ENCODE results near the gene SORBS1. TPM values are rescaled to one million over a fixed set of nuclear protein-coding genes. Genes with fewer than 3 reads are reported as not detected.

SORBS1 gene
- total and polyA plus RNA-seq, 2 of the 13 experiments (the other 11 are each of a cell fraction or from before 2014, with no cell fraction given) = 16.8 to 39.8 TPM

DNA sequence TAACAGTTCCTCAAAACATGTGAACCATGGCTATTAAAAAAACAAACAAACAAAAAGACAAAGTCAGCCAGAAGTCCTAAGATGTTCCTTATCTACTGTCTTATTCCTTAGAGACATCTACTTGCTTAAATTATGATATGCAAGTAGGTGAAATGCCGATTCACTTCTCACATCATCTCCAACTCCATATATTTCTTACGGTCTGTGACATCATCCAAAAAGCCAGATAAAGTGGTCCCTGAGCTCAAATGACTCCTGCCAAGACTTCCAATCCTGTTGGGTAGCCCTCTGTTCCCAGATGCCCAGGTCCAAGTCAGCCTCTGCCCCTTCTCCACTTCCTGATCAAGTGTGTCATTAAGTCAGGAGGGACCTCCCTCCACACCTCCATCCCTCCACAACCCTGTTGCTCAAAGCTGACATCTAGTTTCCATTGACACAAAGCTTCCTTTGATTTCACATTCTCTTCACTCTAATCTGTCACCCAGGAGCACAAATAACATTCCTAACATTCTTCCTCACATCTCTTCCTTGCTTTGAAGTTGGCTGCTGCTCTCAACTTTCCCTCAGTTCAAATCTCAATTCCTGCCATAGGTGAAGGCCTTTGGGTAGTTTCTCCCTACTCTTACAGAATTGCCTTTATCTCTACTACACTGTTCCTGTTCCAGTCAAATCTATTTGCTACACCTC lies 214.3 kb downstream of the SORBS1 start (continued):
- TF ChIP-seq SATB2 (CRISPR knock-in tag; IDR thresholded peaks at IDR 0.05) = no peak
- TF ChIP-seq, protein P1, sequence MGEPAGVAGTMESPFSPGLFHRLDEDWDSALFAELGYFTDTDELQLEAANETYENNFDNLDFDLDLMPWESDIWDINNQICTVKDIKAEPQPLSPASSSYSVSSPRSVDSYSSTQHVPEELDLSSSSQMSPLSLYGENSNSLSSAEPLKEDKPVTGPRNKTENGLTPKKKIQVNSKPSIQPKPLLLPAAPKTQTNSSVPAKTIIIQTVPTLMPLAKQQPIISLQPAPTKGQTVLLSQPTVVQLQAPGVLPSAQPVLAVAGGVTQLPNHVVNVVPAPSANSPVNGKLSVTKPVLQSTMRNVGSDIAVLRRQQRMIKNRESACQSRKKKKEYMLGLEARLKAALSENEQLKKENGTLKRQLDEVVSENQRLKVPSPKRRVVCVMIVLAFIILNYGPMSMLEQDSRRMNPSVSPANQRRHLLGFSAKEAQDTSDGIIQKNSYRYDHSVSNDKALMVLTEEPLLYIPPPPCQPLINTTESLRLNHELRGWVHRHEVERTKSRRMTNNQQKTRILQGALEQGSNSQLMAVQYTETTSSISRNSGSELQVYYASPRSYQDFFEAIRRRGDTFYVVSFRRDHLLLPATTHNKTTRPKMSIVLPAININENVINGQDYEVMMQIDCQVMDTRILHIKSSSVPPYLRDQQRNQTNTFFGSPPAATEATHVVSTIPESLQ (CRISPR knock-in tag; conservative IDR thresholded peaks at IDR 0.05) = no peak
- TF ChIP-seq ZNF605 (CRISPR knock-in tag; IDR thresholded peaks at IDR 0.05) = no peak
- TF ChIP-seq ZNF383 (CRISPR knock-in tag; IDR thresholded peaks at IDR 0.05; ENCODE audit: borderline replicate concordance) = no peak
- TF ChIP-seq, protein P2, sequence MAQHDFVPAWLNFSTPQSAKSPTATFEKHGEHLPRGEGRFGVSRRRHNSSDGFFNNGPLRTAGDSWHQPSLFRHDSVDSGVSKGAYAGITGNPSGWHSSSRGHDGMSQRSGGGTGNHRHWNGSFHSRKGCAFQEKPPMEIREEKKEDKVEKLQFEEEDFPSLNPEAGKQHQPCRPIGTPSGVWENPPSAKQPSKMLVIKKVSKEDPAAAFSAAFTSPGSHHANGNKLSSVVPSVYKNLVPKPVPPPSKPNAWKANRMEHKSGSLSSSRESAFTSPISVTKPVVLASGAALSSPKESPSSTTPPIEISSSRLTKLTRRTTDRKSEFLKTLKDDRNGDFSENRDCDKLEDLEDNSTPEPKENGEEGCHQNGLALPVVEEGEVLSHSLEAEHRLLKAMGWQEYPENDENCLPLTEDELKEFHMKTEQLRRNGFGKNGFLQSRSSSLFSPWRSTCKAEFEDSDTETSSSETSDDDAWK (CRISPR knock-in tag; IDR thresholded peaks at IDR 0.05) = no peak
- TF ChIP-seq CBX5 (CRISPR knock-in tag; IDR thresholded peaks at IDR 0.05; ENCODE audit: borderline replicate concordance) = peak; percentile 69; the same call in 1 of the 2 replicates
- TF ChIP-seq, protein P3, sequence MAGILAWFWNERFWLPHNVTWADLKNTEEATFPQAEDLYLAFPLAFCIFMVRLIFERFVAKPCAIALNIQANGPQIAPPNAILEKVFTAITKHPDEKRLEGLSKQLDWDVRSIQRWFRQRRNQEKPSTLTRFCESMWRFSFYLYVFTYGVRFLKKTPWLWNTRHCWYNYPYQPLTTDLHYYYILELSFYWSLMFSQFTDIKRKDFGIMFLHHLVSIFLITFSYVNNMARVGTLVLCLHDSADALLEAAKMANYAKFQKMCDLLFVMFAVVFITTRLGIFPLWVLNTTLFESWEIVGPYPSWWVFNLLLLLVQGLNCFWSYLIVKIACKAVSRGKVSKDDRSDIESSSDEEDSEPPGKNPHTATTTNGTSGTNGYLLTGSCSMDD (CRISPR knock-in tag; IDR thresholded peaks at IDR 0.05) = no peak
- peak; percentile 29; the same call in 1 of the 2 replicates for TF ChIP-seq GATAD1 (CRISPR knock-in tag; IDR thresholded peaks at IDR 0.05)
- TF ChIP-seq, protein P4, sequence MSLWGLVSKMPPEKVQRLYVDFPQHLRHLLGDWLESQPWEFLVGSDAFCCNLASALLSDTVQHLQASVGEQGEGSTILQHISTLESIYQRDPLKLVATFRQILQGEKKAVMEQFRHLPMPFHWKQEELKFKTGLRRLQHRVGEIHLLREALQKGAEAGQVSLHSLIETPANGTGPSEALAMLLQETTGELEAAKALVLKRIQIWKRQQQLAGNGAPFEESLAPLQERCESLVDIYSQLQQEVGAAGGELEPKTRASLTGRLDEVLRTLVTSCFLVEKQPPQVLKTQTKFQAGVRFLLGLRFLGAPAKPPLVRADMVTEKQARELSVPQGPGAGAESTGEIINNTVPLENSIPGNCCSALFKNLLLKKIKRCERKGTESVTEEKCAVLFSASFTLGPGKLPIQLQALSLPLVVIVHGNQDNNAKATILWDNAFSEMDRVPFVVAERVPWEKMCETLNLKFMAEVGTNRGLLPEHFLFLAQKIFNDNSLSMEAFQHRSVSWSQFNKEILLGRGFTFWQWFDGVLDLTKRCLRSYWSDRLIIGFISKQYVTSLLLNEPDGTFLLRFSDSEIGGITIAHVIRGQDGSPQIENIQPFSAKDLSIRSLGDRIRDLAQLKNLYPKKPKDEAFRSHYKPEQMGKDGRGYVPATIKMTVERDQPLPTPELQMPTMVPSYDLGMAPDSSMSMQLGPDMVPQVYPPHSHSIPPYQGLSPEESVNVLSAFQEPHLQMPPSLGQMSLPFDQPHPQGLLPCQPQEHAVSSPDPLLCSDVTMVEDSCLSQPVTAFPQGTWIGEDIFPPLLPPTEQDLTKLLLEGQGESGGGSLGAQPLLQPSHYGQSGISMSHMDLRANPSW (CRISPR knock-in tag; IDR thresholded peaks at IDR 0.05; ENCODE audit: borderline replicate concordance) = no peak
- peak; percentile 72; the same call in 1 of the 2 replicates for TF ChIP-seq SP5 (CRISPR knock-in tag; IDR thresholded peaks at IDR 0.05; ENCODE audit: borderline replicate concordance, low read depth)
- TF ChIP-seq, protein P5, sequence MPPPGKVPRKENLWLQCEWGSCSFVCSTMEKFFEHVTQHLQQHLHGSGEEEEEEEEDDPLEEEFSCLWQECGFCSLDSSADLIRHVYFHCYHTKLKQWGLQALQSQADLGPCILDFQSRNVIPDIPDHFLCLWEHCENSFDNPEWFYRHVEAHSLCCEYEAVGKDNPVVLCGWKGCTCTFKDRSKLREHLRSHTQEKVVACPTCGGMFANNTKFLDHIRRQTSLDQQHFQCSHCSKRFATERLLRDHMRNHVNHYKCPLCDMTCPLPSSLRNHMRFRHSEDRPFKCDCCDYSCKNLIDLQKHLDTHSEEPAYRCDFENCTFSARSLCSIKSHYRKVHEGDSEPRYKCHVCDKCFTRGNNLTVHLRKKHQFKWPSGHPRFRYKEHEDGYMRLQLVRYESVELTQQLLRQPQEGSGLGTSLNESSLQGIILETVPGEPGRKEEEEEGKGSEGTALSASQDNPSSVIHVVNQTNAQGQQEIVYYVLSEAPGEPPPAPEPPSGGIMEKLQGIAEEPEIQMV (CRISPR knock-in tag; IDR thresholded peaks at IDR 0.05; ENCODE audit: low read depth) = 0 out of 2 replicates have a peak, but pooled peaks have one; percentile 61
- TF ChIP-seq ZNF879 (CRISPR knock-in tag; IDR thresholded peaks at IDR 0.05) = no peak
- peak; percentile 88 for TF ChIP-seq TBL1XR1 (IDR thresholded peaks at IDR 0.05; ENCODE audit: borderline replicate concordance, low read length, partially characterized antibody)
- TF ChIP-seq ZBTB1 (CRISPR knock-in tag; IDR thresholded peaks at IDR 0.05; ENCODE audit: borderline replicate concordance) = no peak
- TF ChIP-seq, protein P6, sequence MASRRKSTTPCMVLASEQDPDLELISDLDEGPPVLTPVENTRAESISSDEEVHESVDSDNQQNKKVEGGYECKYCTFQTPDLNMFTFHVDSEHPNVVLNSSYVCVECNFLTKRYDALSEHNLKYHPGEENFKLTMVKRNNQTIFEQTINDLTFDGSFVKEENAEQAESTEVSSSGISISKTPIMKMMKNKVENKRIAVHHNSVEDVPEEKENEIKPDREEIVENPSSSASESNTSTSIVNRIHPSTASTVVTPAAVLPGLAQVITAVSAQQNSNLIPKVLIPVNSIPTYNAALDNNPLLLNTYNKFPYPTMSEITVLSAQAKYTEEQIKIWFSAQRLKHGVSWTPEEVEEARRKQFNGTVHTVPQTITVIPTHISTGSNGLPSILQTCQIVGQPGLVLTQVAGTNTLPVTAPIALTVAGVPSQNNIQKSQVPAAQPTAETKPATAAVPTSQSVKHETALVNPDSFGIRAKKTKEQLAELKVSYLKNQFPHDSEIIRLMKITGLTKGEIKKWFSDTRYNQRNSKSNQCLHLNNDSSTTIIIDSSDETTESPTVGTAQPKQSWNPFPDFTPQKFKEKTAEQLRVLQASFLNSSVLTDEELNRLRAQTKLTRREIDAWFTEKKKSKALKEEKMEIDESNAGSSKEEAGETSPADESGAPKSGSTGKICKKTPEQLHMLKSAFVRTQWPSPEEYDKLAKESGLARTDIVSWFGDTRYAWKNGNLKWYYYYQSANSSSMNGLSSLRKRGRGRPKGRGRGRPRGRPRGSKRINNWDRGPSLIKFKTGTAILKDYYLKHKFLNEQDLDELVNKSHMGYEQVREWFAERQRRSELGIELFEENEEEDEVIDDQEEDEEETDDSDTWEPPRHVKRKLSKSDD (CRISPR knock-in tag; IDR thresholded peaks at IDR 0.05; ENCODE audit: low read depth) = no peak
- no peak for TF ChIP-seq ZNF207 (IDR thresholded peaks at IDR 0.05; ENCODE audit: borderline replicate concordance)
- no peak for TF ChIP-seq ZNF674 (CRISPR knock-in tag; IDR thresholded peaks at IDR 0.05; ENCODE audit: low read depth)
